GM12878 (cell line): ENCODE results near the gene LTA. TPM values are rescaled to one million over a fixed set of nuclear protein-coding genes. Genes with fewer than 3 reads are reported as not detected.
A peak's percentile ranks its signal among the peaks of the same experiment; 100 is the strongest.

Experiments
- BACH1 ChIP-seq: fragments of 450-650 bp; IDR thresholded peaks from 2 replicates; pipeline ENCODE4 v1.6.1; 2017; ENCODE audit warnings: mild to moderate bottlenecking, borderline replicate concordance
- BCL3 ChIP-seq: IDR thresholded peaks from 2 replicates; pipeline ENCODE4 v1.6.1; 2011; ENCODE audit warnings: borderline replicate concordance, low read depth, mild to moderate bottlenecking, moderate library complexity, low read length; ENCODE audit not compliant: insufficient read depth, poor library complexity, severe bottlenecking
- DPF2 ChIP-seq: fragments of 450-650 bp; IDR thresholded peaks from 2 replicates; pipeline ENCODE4 v1.6.1; 2017; ENCODE audit warnings: mild to moderate bottlenecking
- FOS ChIP-seq: IDR thresholded peaks from 3 replicates; pipeline ENCODE4 v1.6.1; 2011; ENCODE audit warnings: borderline replicate concordance; ENCODE audit not compliant: insufficient read length; ENCODE audit errors: extremely low read depth
- FOXK2 ChIP-seq: fragments of 450-650 bp; IDR thresholded peaks from 2 replicates; pipeline ENCODE4 v1.6.1; 2017; ENCODE audit warnings: mild to moderate bottlenecking, moderate library complexity
- HDAC6 ChIP-seq: fragments of 200-600 bp; sonication (generic); IDR thresholded peaks from one replicate; pipeline ENCODE4 v1.8.0; 2017; ENCODE audit warnings: antibody characterized with exemption; ENCODE audit not compliant: unreplicated experiment
- HSF1 ChIP-seq: fragments of 150-350 bp; IDR thresholded peaks from 2 replicates; pipeline ENCODE4 v1.6.1; 2014; ENCODE audit warnings: mild to moderate bottlenecking, low read depth, low read length
- RAD21 ChIP-seq: IDR thresholded peaks from 2 replicates; pipeline ENCODE4 v1.6.1; 2011; ENCODE audit warnings: mild to moderate bottlenecking, low read depth, low read length, moderate library complexity; ENCODE audit not compliant: insufficient read depth
- STAT3 ChIP-seq: IDR thresholded peaks from 2 replicates; pipeline ENCODE4 v1.6.1; 2011; ENCODE audit warnings: low read depth, low read length, improper control_type of control experiment
- TCF12 ChIP-seq: IDR thresholded peaks from 2 replicates; pipeline ENCODE4 v1.6.1; 2011; ENCODE audit warnings: low read depth, mild to moderate bottlenecking, low read length
- WRNIP1 ChIP-seq: IDR thresholded peaks from 2 replicates; pipeline ENCODE4 v1.6.1; 2011; ENCODE audit warnings: low read depth, low read length, improper control_type of control experiment, borderline replicate concordance
- ZBTB11 ChIP-seq: fragments of 450-650 bp; formaldehyde crosslinking; IDR thresholded peaks from 2 replicates; pipeline ENCODE4 v1.5.0; 2022; ENCODE audit warnings: mild to moderate bottlenecking, missing genetic modification characterization
- ZNF274 ChIP-seq: IDR thresholded peaks from one replicate; pipeline ENCODE4 v1.8.0; 2011; ENCODE audit not compliant: insufficient read length, insufficient read depth
- polyA plus RNA-seq, 11 experiments: library from polyadenylated mRNA; depleted of rRNA in 4 of 11; unstranded in 6 of 11; stranded (reverse) in 5 of 11; fragments of >200 nt; fragmentation: Nextera tagmentation in 4 of 11; fragmentation: Illumina TruSeq in 1 of 11; extraction: Ambion mirVana in 4 of 11; extraction: Trizol in 1 of 11; gene quantifications; 1 replicate in 1 of 11; 2 replicates in 10 of 11; pipeline versions ENCODE4 v1.2.1 to v1.2.3, GENCODE V29; 2011 to 2016; ENCODE audit warnings: inconsistent platforms in 2 of 11, missing spikeins in 2 of 11, low read depth in 1 of 11
- total RNA-seq, 4 experiments: library from RNA; depleted of rRNA in 3 of 4; stranded (reverse); fragments of >200 nt in 3 of 4; fragmentation: Illumina TruSeq in 1 of 4; extraction: Trizol in 1 of 4; gene quantifications; 2 replicates each; pipeline versions ENCODE4 v1.2.1 to v1.2.3, GENCODE V29; 2013 to 2021
- TF ChIP-seq, protein P1 (sequence below): fragments of 450-650 bp; IDR thresholded peaks from 2 replicates; pipeline ENCODE4 v1.6.1; 2017; ENCODE audit warnings: low read depth, mild to moderate bottlenecking, moderate library complexity
- TF ChIP-seq, protein P2 (sequence below): fragments of 450-650 bp; IDR thresholded peaks from 2 replicates; pipeline ENCODE4 v1.6.1; 2016; ENCODE audit warnings: mild to moderate bottlenecking, moderate library complexity, borderline replicate concordance

Gene LTA
- total and polyA plus RNA-seq, 10 of the 15 experiments (the other 5 are each of a cell fraction or from before 2014, with no cell fraction given): 27.5 to 100 (median 75.1) TPM

GRCh38 chr6:31546958-31547726 lies 24.9 kb upstream of the LTA start, which contains the start of gene NFKBIL1 (continued):
- peak; percentile 87 for TF ChIP-seq ZBTB11
- TF ChIP-seq FOXK2: no peak
- TF ChIP-seq, protein P1, sequence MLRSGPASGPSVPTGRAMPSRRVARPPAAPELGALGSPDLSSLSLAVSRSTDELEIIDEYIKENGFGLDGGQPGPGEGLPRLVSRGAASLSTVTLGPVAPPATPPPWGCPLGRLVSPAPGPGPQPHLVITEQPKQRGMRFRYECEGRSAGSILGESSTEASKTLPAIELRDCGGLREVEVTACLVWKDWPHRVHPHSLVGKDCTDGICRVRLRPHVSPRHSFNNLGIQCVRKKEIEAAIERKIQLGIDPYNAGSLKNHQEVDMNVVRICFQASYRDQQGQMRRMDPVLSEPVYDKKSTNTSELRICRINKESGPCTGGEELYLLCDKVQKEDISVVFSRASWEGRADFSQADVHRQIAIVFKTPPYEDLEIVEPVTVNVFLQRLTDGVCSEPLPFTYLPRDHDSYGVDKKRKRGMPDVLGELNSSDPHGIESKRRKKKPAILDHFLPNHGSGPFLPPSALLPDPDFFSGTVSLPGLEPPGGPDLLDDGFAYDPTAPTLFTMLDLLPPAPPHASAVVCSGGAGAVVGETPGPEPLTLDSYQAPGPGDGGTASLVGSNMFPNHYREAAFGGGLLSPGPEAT: peak; percentile 82
- no peak for TF ChIP-seq HDAC6
- TF ChIP-seq, protein P2, sequence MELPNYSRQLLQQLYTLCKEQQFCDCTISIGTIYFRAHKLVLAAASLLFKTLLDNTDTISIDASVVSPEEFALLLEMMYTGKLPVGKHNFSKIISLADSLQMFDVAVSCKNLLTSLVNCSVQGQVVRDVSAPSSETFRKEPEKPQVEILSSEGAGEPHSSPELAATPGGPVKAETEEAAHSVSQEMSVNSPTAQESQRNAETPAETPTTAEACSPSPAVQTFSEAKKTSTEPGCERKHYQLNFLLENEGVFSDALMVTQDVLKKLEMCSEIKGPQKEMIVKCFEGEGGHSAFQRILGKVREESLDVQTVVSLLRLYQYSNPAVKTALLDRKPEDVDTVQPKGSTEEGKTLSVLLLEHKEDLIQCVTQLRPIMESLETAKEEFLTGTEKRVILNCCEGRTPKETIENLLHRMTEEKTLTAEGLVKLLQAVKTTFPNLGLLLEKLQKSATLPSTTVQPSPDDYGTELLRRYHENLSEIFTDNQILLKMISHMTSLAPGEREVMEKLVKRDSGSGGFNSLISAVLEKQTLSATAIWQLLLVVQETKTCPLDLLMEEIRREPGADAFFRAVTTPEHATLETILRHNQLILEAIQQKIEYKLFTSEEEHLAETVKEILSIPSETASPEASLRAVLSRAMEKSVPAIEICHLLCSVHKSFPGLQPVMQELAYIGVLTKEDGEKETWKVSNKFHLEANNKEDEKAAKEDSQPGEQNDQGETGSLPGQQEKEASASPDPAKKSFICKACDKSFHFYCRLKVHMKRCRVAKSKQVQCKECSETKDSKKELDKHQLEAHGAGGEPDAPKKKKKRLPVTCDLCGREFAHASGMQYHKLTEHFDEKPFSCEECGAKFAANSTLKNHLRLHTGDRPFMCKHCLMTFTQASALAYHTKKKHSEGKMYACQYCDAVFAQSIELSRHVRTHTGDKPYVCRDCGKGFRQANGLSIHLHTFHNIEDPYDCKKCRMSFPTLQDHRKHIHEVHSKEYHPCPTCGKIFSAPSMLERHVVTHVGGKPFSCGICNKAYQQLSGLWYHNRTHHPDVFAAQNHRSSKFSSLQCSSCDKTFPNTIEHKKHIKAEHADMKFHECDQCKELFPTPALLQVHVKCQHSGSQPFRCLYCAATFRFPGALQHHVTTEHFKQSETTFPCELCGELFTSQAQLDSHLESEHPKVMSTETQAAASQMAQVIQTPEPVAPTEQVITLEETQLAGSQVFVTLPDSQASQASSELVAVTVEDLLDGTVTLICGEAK: peak; percentile 98
- no peak for TF ChIP-seq BACH1
- 0 out of 2 replicates have a peak, but pooled peaks have one; percentile 88 for TF ChIP-seq WRNIP1
- TF ChIP-seq STAT3: no peak
- no peak for TF ChIP-seq ZNF274
- TF ChIP-seq FOS: no peak
- TF ChIP-seq HSF1: 0 out of 2 replicates have a peak, but pooled peaks have one; percentile 53
- TF ChIP-seq RAD21: no peak
- TF ChIP-seq TCF12: no peak
- no peak for TF ChIP-seq DPF2
- no peak for TF ChIP-seq BCL3
